DND-41 (cell line): Measurements from ENCODE around the gene MYCBP2.
"Not testable (repeated sequence)": the region's sequence is repeated elsewhere in the genome, so short reads cannot be mapped to it uniquely, and the experiment has no call there.

Experiments used
- ATAC-seq: fragments of 200-7000 bp; cut with Tn5 transposase; 3 replicates; pipeline ENCODE4 v1.9.1; 2021; ENCODE audit warnings: low read depth; ENCODE audit not compliant: insufficient read depth
- DNase-seq: peaks from one replicate; pipeline ENCODE4 v3.0.0-alpha.2; 2020
- H2AFZ ChIP-seq: 2 replicates; pipeline ENCODE4 v1.6.0; 2012; ENCODE audit warnings: low read depth, low read length
- H3K27ac ChIP-seq: 2 replicates; pipeline ENCODE4 v1.5.1; 2012; ENCODE audit warnings: low read length, inconsistent platforms
- H3K27me3 ChIP-seq: fragments of 200-600 bp; sonication (generic); 2 replicates; pipeline ENCODE4 v1.6.0; 2012; ENCODE audit warnings: low read length, mild to moderate bottlenecking, inconsistent platforms; ENCODE audit not compliant: insufficient read depth, poor library complexity
- H3K36me3 ChIP-seq: 2 replicates; pipeline ENCODE4 v1.5.1; 2012; ENCODE audit warnings: low read length, inconsistent platforms; ENCODE audit not compliant: insufficient read depth
- H3K4me1 ChIP-seq: 2 replicates; pipeline ENCODE4 v1.5.1; 2012; ENCODE audit warnings: mild to moderate bottlenecking, low read length; ENCODE audit not compliant: insufficient read depth
- H3K4me2 ChIP-seq: 2 replicates; pipeline ENCODE4 v1.6.0; 2012; ENCODE audit warnings: mild to moderate bottlenecking, moderate library complexity, low read length, inconsistent platforms; ENCODE audit not compliant: insufficient read depth
- H3K4me3 ChIP-seq, 2 experiments: fragments of 200-600 bp in 1 of 2; shearing (Covaris generic) in 1 of 2; 2 replicates each; pipeline ENCODE4 v1.5.1; 2012 to 2016; ENCODE audit warnings: inconsistent platforms in 2 of 2, low read length in 2 of 2, mild to moderate bottlenecking in 2 of 2, low read depth in 1 of 2, moderate library complexity in 1 of 2
- H3K79me2 ChIP-seq: 2 replicates; pipeline ENCODE4 v1.6.0; 2012; ENCODE audit warnings: low read length, inconsistent platforms; ENCODE audit not compliant: insufficient read depth
- H3K9ac ChIP-seq: 2 replicates; pipeline ENCODE4 v1.6.0; 2012; ENCODE audit warnings: low read depth, mild to moderate bottlenecking, inconsistent platforms, low read length, moderate library complexity
- H3K9me3 ChIP-seq: 2 replicates; pipeline ENCODE4 v1.5.1; 2012; ENCODE audit warnings: low read length, moderate library complexity, mild to moderate bottlenecking, inconsistent platforms; ENCODE audit not compliant: insufficient read depth, severe bottlenecking
- H4K20me1 ChIP-seq: 2 replicates; pipeline ENCODE4 v1.6.0; 2012; ENCODE audit warnings: low read length; ENCODE audit not compliant: insufficient read depth
- EZH2 ChIP-seq: IDR thresholded peaks from 3 replicates; pipeline ENCODE4 v1.6.1; 2012; ENCODE audit warnings: borderline replicate concordance, low read depth, mild to moderate bottlenecking, moderate library complexity, low read length, inconsistent platforms; ENCODE audit not compliant: severe bottlenecking
- TF ChIP-seq, protein P1 (sequence below): IDR thresholded peaks from 2 replicates; pipeline ENCODE4 v1.5.1; 2012; ENCODE audit warnings: borderline replicate concordance, low read length, moderate library complexity, mild to moderate bottlenecking; ENCODE audit not compliant: poor library complexity, severe bottlenecking; ENCODE audit errors: extremely low read depth

MYCBP2 gene

DNA sequence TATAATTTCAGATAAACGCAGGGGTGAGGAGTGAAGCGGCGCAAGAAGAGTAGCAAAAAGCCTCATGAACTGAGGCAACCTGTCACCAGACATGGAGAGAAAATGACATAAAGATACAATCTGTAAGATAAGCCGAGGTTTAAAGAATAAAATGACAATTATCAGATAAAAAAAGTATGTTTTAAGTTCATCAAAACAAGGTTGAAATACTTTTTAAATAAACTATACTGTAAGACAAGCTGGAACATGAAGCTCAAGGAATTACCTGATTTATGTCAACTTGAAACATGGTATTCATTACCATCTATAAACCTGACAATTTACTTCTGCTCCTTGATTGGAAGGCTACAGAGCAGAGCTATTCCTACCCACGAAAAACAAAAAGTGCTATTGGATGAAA lies 61.6 kb downstream of the MYCBP2 start:
- Histone ChIP-seq H3K4me3 (no peak overlapping the region), H3K27me3 (no peaks in the 10 kb centered on the region), H4K20me1 (no peaks in the 10 kb centered on the region), H3K4me2 (no peak overlapping the region), H3K79me2 (no peaks in the 10 kb centered on the region), H3K36me3 (peaks cover 89% of the 10 kb centered on the region), H2AFZ (no peak overlapping the region), H3K9ac (no peak overlapping the region), H3K4me1 (no peaks in the 10 kb centered on the region), H3K27ac (no peak overlapping the region), H3K9me3 (no peaks in the 10 kb centered on the region)
- no peak for DNase-seq
- ATAC-seq = no peak
- TF ChIP-seq EZH2 = no peak
- TF ChIP-seq, protein P1, sequence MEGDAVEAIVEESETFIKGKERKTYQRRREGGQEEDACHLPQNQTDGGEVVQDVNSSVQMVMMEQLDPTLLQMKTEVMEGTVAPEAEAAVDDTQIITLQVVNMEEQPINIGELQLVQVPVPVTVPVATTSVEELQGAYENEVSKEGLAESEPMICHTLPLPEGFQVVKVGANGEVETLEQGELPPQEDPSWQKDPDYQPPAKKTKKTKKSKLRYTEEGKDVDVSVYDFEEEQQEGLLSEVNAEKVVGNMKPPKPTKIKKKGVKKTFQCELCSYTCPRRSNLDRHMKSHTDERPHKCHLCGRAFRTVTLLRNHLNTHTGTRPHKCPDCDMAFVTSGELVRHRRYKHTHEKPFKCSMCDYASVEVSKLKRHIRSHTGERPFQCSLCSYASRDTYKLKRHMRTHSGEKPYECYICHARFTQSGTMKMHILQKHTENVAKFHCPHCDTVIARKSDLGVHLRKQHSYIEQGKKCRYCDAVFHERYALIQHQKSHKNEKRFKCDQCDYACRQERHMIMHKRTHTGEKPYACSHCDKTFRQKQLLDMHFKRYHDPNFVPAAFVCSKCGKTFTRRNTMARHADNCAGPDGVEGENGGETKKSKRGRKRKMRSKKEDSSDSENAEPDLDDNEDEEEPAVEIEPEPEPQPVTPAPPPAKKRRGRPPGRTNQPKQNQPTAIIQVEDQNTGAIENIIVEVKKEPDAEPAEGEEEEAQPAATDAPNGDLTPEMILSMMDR = no peak

DNA sequence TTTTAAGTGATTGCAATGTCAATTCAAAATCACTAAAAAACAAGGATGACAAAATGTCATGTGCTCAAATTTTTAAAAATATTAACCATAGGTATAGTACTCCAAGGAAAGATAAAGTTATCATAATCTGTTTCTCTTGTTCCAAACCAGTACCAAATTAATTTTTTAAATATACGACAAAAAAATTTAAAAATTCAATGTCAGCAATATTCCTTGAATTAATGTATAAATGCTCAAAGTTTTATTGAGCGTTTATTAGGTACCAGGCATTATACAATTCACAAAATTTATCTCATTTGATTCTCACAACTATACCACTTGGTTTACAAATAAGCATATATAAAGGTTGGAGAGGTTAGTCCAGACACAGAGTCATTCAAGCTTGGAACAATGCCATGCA lies 64.7 kb downstream of the MYCBP2 start:
- H2AFZ ChIP-seq = no peak overlapping the region
- no peaks in the 10 kb centered on the region for H3K9me3 ChIP-seq
- H3K4me2 ChIP-seq = no peak overlapping the region
- no peaks in the 10 kb centered on the region for H3K79me2 ChIP-seq
- H3K27ac ChIP-seq = no peak overlapping the region
- H3K36me3 ChIP-seq = peaks cover 85% of the 10 kb centered on the region
- no peak overlapping the region for H3K9ac ChIP-seq
- no peak for ATAC-seq
- no peak for TF ChIP-seq EZH2
- TF ChIP-seq, protein P1 = no peak
- no peak for DNase-seq
- no peaks in the 10 kb centered on the region for H4K20me1 ChIP-seq
- H3K27me3 ChIP-seq = no peaks in the 10 kb centered on the region
- H3K4me3 ChIP-seq = no peak overlapping the region
- no peaks in the 10 kb centered on the region for H3K4me1 ChIP-seq

DNA sequence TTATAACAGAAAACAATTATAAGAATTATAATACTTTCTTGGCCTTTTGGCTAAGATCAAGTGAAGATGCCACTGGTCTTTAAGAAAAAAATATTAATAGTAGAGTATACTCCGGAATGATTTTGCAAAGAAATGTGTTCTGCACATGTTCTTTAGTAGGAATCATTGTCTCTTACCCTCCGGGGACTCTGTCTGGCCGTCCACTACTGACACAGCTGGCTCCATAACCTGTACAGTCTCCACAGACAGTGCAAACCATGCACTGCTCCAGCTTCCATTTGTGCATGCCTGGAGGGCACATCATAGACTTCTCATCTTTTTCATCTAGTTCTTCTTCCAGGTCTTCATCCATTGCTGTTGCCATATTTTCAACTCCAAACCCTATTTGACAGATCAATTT lies 75.9 kb downstream of the MYCBP2 start:
- TF ChIP-seq, protein P1 = no peak
- no peak for TF ChIP-seq EZH2

DNA sequence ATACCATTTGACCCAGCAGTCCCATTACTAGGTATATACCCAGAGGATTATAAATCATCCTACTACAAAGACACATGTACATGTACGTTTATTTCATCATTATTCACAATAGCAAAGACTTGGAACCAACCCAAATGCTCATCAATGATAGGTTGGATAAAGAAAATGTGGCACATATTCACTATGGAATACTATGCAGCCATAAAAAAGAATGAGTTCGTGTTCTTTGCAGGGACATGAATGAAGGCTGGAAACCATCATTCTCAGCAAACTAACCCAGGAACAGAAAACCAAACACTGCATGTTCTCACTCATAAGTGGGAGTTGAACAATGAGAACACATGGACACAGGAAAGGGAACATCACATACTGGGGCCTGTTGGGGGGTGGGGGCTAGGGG lies 81.7 kb downstream of the MYCBP2 start:
- not testable (repeated sequence) for H3K4me3 ChIP-seq, H3K27me3 ChIP-seq, ATAC-seq, H3K79me2 ChIP-seq, H4K20me1 ChIP-seq, DNase-seq, H3K9ac ChIP-seq, H3K4me1 ChIP-seq, H3K9me3 ChIP-seq, H2AFZ ChIP-seq, H3K27ac ChIP-seq, H3K4me2 ChIP-seq
- H3K36me3 ChIP-seq = peaks cover 63% of the 10 kb centered on the region

More for the DNA sequence above, 75.9 kb downstream of the MYCBP2 start:
- no peak for ATAC-seq
- H3K36me3 ChIP-seq = peaks cover 45% of the 10 kb centered on the region
- H3K27me3 ChIP-seq = no peaks in the 10 kb centered on the region
- no peaks in the 10 kb centered on the region for H3K9me3 ChIP-seq
- no peak overlapping the region for H3K4me3 ChIP-seq
- DNase-seq = no peak
- H4K20me1 ChIP-seq = no peaks in the 10 kb centered on the region
- H3K27ac ChIP-seq = no peak overlapping the region
- peaks cover 4% of the 10 kb centered on the region for H3K79me2 ChIP-seq
- no peaks in the 10 kb centered on the region for H3K4me1 ChIP-seq
- H2AFZ ChIP-seq = no peak overlapping the region
- no peak overlapping the region for H3K4me2 ChIP-seq
- H3K9ac ChIP-seq = no peak overlapping the region
